Lower leg skin (tissue), 4 donors: ENCODE data around the gene LCK. TPM values are rescaled to one million over a fixed set of nuclear protein-coding genes. Genes with fewer than 3 reads are reported as not detected.

ENCODE experiments used
- DNase-seq, 2 donors: peaks; one replicate each; pipeline ENCODE4 v3.0.0-alpha.2; 2019; ENCODE audit warnings: low spot score in 2 of 2
- H3K4me3 ChIP-seq: fragments of 200-600 bp; sonication (generic); 2 replicates; pipeline ENCODE4 v1.5.1; 2017; ENCODE audit warnings: mild to moderate bottlenecking, low read depth; ENCODE audit not compliant: poor library complexity, severe bottlenecking
- POLR2A ChIP-seq, 2 donors: fragments of 450-650 bp; IDR thresholded peaks; one replicate each; pipeline ENCODE4 v1.6.1; 2016 to 2017; ENCODE audit warnings: antibody characterized with exemption in 2 of 2, mild to moderate bottlenecking in 1 of 2, moderate library complexity in 1 of 2
- WGBS, 2 donors: methylation state at CpG; one replicate each; pipeline ENCODE4 v1.1.5; 2018; 5-methylcytosine and 5-hydroxymethylcytosine counted together
- intact Hi-C: fragments of 100-400 bp; cut with DNase I; formaldehyde crosslinking; loops from one replicate; pipeline ENCODE4 v1.15.0; 2023; ENCODE audit warnings: low total_unique reads
- total RNA-seq, 4 donors: library from RNA; depleted of rRNA; stranded (reverse); fragments of >200 nt; gene quantifications; one replicate each; pipeline ENCODE4 v1.1.0, GENCODE V29; 2016
- TF ChIP-seq, protein P1 (sequence below), 3 donors: fragments of 450-650 bp; IDR thresholded peaks; one replicate each; pipeline ENCODE4 v1.5.1; 2016; ENCODE audit warnings: antibody characterized with exemption in 3 of 3, mild to moderate bottlenecking in 3 of 3, moderate library complexity in 2 of 3

Gene LCK
- total RNA-seq, 4 donors from 2014 or later = 0.25 to 3.0 (median 2.0) TPM

DNA sequence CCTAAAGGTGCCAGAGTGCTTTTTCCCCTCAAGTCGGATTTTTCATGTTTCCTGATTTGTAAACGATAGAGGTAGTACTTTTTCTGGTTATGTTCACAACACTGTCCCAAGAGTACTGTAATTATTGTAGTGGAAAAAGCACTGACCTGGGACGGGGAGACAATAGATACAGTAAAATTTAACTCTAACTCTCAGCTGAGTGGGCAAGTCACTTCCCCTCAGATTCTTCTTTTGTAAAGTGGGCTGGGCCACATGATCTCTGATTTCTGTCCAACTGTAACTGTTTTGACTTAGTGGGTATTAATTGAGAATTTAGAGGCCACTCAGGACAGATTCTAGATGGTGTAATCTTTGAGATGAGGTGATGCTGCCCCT, 65.8 kb downstream of the LCK start:
- intact Hi-C loops = no loop called here
- no peak for TF ChIP-seq POLR2A (IDR thresholded peaks at IDR 0.05)
- TF ChIP-seq, protein P1, sequence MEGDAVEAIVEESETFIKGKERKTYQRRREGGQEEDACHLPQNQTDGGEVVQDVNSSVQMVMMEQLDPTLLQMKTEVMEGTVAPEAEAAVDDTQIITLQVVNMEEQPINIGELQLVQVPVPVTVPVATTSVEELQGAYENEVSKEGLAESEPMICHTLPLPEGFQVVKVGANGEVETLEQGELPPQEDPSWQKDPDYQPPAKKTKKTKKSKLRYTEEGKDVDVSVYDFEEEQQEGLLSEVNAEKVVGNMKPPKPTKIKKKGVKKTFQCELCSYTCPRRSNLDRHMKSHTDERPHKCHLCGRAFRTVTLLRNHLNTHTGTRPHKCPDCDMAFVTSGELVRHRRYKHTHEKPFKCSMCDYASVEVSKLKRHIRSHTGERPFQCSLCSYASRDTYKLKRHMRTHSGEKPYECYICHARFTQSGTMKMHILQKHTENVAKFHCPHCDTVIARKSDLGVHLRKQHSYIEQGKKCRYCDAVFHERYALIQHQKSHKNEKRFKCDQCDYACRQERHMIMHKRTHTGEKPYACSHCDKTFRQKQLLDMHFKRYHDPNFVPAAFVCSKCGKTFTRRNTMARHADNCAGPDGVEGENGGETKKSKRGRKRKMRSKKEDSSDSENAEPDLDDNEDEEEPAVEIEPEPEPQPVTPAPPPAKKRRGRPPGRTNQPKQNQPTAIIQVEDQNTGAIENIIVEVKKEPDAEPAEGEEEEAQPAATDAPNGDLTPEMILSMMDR (IDR thresholded peaks at IDR 0.05) = no peak
- DNase-seq = no peak
- H3K4me3 ChIP-seq = no peak overlapping the region
- 73 to 85% methylated on average over 3 of the region's 3 CpGs for WGBS, 2 donors

DNA sequence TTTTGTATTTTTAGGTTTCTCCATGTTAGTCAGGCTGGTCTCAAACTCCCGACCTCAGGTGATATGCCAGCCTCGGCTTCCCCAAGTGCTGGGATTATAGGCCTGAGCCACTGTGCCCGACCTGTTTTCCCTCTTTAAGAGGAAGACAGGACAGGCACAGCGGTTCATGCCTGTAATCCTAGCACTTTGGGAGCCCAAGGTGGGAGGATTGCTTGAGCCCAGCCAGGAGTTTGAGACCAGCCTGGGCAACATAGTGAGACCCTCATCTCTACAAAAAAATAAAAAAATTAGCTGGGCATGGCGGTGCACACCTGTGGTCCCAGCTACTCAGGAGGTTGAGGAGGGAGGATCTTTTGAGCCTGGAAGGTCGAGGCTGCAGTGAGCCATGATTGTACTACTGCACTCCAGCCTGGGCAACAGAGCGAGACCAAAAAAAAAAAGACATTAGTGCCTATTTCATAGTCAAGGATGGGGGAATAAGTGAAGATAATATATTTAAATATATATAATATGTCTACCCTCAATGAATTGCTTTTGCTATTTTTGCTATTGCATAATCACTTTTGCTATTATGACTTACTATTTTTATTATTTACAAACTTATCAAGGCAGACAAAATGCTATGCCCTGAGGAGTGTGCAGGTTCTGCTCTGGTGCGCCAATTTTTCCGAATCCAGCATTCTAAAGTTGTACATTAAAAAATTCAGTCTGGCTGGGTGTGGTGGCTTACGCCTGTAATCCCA, 67.2 kb downstream of the LCK start:
- no peak overlapping the region for H3K4me3 ChIP-seq
- intact Hi-C loops = no loop called here
- no peak for DNase-seq
- TF ChIP-seq, protein P1 (IDR thresholded peaks at IDR 0.05) = no peak
- TF ChIP-seq POLR2A (IDR thresholded peaks at IDR 0.05) = no peak
- WGBS, 2 donors = 95 to 96% methylated on average over 10 of the region's 10 CpGs

DNA sequence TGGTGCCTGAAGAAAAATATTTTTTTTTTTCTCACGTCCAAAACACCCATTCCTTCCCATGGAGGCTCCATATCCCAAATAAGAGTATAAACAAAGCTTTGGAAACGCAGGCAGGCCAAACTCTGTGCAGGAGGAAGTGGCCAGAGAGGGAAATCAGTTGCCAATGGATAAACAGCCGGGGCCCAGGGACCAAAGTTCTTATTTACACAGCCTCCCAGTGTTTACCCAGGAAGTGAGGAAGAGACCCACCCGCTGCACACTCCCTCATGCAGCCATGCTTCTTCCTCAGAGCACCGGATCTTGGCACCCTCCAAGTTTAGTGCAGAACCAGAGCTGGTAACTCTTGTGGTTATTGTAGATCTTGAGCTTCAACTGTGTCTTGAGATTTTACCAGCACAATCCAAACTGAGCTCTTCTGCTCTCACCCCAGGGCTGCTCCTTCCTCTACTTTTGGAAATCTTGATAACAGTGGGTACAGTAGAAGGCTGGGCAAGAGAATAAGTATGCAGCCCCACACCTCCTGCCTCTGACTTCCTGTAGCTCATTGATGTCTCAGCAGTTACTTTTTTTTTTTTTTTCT, 70.7 kb downstream of the LCK start:
- TF ChIP-seq, protein P1 (IDR thresholded peaks at IDR 0.05) = no peak
- TF ChIP-seq POLR2A (IDR thresholded peaks at IDR 0.05) = no peak
- H3K4me3 ChIP-seq = no peak overlapping the region
- no peak for DNase-seq
- WGBS, 2 donors = 56 to 63% methylated on average over 5 of the region's 5 CpGs
- intact Hi-C loops = no loop called here

GRCh38 chr1:32327204-32327603, 76.1 kb downstream of the LCK start:
- WGBS, 2 donors = 93 to 99% methylated on average over 11 of the region's 11 CpGs
- DNase-seq = no peak
- TF ChIP-seq, protein P1 (IDR thresholded peaks at IDR 0.05) = no peak
- TF ChIP-seq POLR2A (IDR thresholded peaks at IDR 0.05) = no peak
- intact Hi-C loops = no loop called here
- no peak overlapping the region for H3K4me3 ChIP-seq

- WGBS, 2 donors = 93 to 94% methylated on average over 4 of the region's 4 CpGs
- TF ChIP-seq, protein P1 (IDR thresholded peaks at IDR 0.05) = no peak
- no peak for TF ChIP-seq POLR2A (IDR thresholded peaks at IDR 0.05)
- intact Hi-C loops = no loop called here
Observed at GRCh38 chr1:32329931-32330466, 78.9 kb downstream of the LCK start.

More at GRCh38 chr1:32329931-32330466, 78.9 kb downstream of the LCK start:
- H3K4me3 ChIP-seq = no peak overlapping the region
- DNase-seq = no peak
